ENCODE measurements around the gene PRR18. TPM values are rescaled to one million over a fixed set of nuclear protein-coding genes. Genes with fewer than 3 reads are reported as not detected.
A peak's percentile ranks its signal among the peaks of the same experiment; 100 is the strongest.

The PRR18 gene
- total RNA-seq, 1 experiment from 2014 or later = not detected

DNA sequence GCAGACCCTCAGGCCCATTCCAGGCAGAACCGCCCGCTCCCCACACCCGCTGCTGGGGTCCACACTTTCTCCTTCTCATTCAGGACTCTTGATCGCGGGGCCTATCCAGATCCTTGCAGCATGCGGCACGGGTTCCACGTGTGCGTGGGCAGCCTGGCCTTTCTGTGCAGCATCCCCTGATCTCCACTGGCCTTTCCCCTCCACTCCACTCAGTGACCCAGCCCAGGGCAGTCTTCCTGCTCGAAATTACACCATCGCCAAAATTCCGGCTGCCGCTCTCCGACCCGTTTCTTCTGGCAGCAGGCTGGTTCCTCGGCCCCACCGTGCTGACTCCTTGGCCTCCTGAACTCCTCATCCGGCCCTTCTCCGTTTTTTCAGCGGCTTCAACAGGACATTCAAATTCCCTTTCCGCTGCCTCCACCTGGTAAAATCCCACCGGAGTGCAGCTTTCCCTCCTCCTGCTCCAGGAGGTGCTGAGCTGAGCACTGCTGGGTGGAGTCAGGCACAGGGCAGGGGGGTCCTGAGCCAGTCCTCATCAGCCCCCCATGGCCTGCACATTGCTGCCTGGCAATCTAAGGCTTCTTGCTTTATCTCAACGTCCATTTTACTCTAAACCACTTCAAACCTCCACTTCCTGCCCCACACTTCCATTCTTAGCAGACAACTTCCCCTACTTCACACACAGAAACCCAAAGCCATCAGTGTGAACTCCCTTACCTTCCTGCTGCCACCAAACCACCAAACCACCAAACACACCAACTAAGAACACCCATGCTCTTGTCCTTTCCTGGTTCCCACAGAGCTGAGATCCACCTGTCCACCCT, 25.2 kb upstream of the PRR18 start:
- no peak for DNase-seq (ENCODE audit: low read depth)

DNA sequence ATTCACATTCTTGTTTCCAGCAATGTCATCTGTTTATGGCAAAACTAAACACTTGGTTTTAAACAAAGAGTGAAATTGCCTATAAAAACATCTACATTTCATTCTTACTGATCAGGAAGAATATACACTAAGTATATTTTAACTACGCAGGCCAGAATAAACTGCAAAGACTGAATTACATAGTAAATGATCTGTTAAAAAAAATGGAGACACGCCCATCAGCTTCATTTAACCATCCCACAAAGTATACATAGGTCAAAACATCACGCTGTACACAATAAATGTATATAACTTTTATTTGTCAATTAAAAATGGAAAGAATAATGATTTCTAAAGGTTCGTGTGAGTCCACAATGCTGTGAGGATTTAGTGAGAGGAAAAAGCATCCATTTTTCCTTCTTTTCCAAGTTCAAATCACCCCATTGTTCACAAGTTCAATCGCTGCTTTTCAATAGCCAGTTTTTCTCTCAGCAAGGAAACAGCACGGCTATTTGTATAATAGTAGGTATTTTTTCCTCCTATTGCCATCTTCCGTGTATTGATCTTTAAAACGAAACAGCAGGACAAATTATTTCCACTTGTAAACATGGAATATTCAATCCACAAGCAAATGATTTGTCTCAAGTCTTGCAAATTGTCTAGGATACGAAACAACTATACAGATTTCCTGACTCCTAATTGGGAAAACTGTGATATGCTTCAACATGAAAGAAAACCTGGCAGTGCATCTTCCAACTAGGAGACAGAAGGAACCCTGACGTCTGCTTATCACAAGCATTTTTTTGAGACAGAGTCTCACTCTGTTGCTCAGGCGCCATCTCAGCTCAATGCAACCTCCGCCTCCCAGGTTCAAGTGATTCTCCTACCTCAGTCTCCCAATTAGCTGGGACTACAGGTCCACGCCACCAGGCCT, 23.6 kb upstream of the PRR18 start:
- no peak for DNase-seq (ENCODE audit: low read depth)

DNA sequence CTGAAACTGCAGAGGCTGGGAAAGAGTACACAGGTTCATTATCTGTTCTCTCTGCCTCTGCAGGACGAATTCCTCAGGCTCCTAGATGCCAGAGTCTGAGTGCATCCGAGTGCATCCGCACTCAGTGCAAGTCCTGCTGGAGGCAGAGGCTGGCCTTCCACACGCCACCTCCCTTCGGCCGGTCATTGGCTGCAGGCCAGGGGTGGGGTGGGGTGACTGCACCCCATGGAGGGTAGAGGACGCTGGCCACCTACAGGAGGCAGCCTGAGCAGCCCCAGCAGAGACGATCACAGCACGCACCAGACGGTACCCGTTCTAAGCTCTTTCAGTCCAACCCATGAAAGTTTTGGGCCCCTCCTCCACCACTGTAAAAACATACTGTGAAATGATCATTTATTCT, 22.4 kb upstream of the PRR18 start:
- no peak for DNase-seq (ENCODE audit: low read depth)

DNA sequence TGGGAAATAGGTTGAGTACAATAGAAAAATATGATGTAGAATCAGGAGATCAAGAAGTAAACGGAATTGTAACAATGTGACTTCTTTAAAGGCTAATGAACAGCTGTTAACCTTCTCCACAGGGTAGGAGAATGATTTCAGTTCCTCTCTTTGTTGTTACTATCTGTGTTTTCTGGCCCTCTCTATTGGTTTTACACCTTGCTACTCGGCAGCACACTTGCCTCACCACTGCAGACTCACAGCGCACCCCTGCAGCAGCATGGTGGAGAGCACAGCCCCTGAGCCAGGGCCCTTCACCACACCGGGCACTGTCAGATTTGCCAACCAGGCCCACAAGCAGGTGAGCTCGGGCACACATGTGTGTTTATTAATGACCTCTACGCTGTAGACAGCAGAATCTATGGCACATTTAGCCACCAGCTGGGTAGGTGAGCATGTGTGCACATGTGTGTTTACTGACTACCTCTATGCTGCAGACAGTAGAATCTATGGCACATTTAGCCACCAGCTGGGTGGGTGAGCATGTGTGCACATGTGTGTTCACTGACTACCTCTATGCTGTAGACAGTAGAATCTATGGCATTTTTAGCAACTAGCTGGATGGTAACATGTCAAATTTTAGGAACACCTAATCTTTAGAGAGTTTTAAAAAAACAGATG, 17.3 kb upstream of the PRR18 start:
- DNase-seq (ENCODE audit: low read depth) = no peak

DNA sequence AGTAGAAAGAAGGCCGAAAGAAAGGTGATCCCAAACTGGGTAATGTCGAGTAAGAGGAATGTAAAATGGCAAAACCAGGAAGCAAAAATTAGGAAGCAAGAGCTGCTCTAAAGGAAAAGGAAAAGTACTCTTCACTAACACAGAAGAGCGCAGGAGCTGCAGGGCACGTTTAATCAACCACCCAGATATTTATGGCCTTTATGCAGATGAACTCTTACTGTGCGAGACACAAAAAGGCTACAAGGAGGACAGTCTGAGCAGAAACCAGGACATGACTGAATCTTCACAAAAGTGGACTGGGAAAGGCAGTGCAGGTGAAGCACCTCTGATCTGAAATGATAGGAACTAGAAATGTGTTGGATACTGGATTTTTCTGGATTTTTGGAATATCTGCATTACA, 15.2 kb upstream of the PRR18 start:
- no peak for DNase-seq (ENCODE audit: low read depth)

DNA sequence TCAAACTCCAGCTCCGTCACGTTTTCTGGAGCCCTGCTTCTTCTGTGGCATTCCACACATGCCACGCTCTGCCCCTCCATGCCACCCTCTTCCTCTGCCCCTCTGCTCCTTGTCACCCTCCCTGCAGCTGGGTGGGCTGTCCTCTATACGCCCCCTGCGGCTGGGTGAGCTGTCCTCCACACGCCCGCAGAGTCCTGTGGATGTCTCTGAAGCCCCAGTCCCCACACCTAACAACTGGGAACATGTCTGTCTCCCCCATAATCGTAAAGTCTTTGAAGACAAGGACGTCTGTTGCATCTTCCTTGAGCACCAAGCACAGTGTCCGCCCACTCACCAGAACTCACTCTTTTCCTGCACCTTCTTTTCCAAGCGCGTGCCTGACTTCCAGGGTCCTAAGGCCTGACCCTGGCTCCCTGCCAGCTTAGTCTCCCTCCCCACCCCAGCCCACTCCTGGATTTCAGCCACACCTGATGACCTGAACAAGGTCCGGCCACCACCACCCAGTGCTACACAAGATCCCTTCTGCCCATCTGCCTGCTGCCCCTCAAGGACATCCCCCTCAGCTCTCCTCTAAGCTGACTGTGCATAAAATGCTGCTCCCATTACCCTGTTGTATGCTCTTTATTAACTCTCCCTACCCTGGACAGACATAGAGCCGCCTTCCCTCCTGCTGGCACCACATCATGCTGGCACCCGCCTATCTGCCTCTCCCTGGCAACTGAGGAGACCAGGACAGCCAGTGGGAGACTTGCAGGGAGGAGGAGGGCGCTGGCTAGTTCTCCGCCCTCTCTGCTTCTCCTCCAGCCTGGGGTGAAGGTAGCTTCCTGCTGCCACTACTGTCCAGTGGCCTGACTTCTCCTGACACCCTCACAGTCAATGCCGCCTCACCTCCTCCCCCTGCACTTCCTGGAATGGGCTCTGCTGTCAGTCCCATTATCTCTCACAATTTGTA, 10.7 kb upstream of the PRR18 start:
- no peak for DNase-seq (ENCODE audit: low read depth)

DNA sequence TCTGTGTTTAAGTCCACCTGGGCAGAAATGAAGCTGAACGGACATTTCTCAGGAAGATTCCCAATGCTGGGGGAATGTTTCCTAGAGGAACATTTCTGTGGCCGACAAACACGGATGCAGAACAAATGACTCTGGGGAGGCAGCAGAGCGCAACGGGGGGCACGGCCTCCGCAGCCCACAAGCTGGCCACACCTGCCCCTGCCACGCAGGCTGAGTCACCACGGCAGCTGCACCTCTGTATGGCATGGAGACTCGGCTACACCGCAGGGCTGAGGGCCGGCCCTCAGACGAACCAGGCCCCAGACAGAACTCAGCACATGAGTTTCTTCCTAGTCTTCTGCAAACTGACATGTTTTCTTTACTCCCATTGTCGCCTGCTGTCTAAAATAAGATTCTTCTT, 10.0 kb upstream of the PRR18 start:
- no peak for DNase-seq (ENCODE audit: low read depth)

DNA sequence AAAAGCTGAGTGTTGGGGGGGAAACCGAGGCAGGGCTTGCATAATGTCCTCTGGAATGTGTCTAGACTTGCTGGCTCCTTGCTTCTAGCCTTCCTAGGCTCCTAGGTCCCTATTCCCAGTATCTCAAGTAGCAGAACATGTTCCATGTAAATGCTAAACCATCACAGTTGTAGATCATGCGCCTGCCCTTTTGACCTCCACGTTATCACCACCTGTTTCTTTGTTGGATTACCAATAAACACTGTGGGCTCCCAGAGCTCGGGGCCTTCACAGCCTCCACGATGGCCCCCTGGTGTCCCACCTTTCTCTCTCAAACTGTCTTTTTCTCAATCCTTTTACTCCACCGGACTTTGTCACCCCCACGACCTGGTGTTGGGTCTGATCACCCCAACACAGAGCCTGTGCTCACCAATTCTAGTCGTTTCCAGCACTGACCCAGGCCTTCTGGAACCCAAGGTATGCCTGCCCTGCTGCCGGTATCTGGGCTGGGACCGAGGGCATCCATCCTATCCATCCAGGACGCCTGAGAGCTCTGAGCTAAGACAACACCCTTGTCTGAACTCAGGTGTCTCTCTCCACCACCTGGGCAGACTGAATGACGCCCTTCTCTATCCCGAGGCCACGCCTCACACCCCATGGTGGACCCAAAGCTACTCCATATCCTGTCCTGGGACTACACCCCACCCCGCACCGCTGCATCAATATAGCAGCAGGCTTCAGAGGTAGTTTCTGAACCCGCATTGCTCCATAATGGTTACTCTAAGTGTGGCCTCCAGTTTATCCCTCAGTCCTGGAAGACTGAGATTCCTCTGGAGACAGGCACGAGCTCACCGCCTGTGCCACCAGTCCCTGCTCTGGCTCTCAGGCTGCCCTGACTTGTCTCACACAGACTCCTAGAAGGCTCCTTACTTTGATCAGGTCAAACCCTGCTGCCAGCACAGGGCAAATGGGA, 9.3 kb upstream of the PRR18 start:
- DNase-seq (ENCODE audit: low read depth) = no peak

DNA sequence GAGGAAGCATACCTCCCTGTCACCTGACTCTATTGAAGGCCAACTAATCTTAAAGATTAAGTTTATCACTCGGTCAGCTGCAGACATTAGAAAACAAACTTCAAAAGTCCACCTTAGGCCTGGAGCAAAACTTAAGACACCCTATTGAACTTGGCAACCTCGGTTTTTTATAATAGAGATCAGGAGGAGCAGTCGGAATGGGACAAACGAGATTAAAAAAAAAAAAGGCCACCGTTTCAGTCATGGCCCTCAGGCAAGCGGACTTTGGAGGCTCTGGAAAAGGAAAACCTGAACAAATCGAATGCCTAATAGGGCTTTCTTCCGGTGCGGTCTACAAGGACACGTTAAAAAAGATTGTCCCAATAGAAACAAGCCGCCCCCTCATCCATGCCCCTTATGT, 7.2 kb upstream of the PRR18 start:
- DNase-seq (ENCODE audit: low read depth) = no peak

DNA sequence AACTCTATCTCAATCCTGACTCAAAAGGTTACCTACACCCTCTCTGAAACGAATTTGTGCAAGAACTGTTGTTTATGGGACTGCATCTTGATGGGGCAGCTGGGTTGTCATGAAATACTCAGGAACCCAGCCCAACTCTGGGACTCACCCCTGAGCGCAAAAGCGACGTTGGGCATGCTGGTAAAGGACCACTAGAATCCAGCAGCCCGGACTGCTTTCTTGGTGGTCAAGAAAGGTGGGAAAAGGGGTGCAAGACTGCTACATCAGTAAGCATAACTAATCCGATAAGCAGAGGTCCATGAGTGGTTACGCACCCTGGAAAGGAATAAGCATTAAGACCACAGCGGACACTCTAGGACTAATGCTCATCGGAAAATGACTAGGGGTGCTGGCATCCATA, 6.3 kb upstream of the PRR18 start:
- no peak for DNase-seq (ENCODE audit: low read depth)

DNA sequence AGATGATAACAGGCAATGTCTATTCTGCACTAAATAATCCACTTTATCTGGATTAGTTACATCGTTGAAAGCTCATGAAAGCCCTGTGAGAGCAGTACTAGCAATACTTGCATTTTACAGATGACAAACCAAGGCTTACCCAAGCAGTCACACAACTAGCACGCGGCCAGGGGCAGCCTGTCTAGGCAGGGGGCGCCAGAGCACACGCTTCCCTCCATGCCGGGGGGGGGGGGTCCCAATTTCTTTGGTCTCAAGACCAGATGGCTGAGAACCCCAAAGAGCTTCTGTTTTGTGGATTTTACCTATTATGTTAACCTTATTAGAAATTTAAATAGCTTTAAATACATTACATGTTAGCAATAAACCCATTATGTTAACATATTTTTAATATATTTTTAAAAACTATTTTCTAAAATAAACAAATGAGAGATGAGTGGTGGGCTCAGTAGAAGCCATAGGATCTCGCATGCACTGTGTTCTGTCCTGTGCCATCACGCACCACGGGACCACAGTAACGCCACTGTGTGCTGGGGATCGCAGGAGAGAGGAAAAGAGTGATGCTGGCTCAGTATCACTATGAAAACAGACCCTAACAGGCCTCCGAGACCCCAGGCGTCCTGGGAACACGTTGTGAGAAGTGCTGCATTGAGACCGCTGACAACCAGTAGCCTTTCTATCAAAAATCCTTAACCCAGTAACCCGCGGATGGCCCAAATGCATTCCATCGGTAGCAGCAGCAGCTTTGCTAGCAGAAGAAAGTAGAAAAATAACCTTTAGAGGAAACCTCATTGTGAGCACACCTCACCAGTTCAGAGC, 5.3 kb upstream of the PRR18 start:
- DNase-seq (ENCODE audit: low read depth) = peak; percentile 28

DNA sequence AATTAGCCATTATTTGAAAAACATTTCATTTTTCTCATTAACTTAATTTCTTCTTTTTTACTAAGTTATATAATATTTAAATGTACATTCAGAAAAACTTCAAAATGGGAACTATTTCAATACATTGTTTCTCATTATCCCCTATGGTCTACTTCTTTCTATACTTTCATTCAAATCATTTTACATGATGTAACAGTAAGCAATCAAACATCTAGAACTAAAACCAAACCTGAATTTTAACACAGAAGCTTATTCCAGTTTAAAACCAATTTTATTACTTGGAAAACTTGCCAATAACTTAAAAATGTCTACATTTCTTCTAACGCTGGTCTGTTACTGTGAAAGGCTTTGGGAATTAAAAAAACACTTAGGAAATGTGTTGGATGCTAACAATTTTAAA, 4.6 kb upstream of the PRR18 start:
- DNase-seq (ENCODE audit: low read depth) = no peak

DNA sequence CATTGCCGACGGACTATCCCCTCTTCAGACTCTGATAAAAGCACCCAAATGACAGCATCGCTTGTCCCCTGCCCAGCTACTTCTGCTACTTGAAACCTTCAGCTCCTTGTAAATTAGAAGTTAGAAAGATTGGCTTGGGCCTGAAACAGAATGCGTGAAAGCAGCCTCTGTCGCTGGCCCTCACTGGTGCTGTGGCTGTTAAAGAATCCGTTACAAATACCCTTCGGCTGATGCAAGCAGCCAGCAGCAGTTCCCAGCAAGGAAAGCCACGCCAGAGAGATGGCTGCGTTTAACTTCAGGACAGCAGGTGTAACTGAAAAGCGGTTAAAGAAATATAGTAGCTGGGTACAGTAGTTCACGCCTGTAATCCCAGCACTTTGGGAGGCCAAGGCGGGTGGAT, 2.4 kb upstream of the PRR18 start:
- no peak for DNase-seq (ENCODE audit: low read depth)

DNA sequence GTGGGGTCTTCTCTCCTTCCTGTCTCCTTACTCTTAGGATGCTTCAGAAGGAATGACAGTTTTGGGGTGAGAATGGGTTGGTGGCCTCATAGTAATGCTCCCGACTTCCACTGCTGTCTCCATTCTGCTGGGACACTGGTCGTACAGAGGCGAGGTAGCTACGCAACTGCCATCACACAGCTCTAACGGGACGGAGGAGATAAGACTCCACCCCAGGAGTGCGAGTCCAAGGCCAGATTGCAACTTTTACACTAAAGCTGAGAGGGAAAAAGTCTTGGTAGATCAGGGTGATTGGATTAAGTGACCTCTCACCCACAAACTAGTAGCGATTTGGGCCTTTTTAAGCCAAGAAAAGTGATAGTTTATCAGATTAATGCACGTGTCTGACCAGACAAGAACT, 1.8 kb upstream of the PRR18 start:
- DNase-seq (ENCODE audit: low read depth) = no peak

DNA sequence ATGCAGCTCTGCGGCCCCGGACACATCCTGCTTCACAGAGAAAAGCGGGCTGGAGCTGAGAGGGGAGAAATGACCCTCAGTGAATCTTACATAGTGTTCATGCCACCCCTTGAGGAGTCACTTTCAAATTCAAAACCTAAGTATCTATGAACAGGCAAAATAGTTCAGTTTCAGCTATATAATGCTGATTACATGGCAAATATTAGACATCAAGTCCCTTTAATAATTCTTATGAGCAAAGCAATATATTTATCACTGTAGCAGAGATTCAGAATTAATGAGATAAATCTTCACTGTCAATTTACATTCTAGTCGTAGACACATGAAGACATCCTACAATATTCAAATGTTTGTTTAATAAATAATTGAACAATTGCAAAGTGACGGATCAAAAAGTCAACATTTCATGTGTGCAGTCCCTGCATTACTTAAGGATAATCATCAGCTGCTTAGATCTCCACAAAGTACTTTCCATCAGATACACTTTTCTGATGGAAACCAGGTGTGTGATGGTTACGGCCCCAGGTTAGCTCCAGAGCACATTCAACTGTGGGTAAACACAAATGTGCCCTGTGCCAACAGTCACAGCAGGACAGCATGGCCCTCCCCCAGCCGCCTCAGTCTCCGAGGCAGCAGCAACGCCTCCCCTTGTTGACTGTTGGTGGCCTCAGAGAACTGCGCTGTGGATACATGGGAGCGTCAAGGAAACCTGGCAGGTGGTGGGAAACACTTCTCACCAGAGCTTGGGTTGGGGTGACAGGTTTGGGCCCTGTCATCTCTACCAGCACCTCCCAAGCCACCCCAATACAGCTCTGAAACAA, 787 bp upstream of the PRR18 start:
- no peak for DNase-seq (ENCODE audit: low read depth)

DNA sequence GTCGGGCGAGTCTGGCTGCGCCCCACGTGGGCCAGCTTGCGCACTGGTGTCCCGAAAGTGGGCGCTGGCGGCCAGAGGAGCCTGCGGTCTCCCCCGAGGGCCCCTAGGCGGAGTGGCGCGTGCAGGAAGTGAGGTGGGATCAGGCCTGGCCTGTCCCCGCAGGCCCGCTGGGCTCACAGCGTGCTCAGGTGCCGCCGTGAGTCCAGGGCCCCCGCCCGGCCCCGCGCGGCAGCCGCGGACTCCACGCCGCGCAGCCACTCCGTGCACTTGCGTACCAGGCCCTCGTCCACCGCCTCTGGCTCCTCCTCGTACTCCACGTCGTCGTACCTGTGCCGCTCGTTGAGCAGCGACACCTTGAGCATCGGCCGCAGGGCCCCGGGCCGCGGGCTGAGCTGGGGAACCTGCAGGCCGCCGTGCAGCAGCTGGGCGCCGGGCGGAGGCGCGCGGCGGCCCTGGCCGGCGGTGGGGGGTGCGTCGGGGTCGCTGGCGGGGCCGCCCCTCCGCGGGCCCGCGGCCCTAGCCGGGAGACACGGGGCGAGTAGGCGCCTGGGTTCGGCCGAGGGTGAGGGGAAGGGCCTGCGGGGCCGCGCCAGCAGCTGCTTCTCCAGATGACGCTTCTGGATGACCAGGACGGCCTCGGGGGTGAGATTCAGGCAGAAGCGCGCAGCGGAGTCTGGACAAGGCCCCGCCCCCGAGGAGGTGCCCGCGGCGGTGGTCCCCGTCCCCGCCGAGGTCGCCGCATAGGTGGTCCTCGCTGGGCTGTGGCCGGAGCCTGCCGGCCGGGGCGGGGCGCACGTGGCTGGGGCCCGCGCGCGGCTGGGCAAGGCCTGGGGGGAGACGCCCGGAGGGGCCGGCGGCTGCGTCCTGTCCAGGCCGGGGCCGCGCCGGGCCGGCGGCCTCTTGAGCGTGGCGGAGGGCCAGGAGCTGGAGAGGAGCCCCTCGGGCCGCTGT, 835 bp downstream of the PRR18 start:
- no peak for DNase-seq (ENCODE audit: low read depth)

DNA sequence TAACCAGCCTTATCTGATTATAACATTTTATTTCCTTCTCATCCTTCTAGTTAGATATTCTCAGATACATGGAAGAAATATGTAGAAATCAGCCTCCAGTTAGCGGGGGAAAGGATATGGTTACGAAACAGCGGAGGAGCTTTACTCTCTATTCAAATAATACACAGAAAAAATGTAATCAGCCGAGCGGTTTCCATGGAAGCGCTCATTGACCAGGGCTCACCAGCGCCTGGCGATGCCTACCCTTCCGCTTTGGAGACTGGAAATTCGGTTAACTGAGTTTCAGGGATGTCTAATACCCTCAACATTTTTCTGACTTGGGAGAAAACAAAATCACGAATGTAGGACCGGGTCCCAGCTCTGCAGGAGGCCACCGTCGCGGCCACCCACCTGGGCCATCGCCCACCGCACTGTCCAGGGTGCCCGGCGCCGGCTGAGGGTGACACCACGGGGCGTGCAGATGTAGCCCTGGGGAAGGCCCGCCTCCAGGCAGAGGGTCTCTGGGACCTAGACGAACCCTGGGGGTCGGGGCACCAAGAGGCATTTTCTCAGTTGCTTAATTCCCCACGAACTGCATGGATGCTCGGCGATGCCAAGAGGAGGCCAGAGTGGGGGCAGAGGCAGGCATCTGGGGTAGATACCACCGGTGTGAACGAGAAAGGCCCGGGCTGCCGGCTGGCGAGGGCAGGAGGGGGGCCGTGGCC, 1.7 kb downstream of the PRR18 start:
- DNase-seq (ENCODE audit: low read depth) = no peak
